M059J (cell line): Measurements from ENCODE around the gene TPK1. TPM values are rescaled to one million over a fixed set of nuclear protein-coding genes. Genes with fewer than 3 reads are reported as not detected.

Experiments used
- DNase-seq: peaks from one replicate; pipeline ENCODE4 v3.0.0-alpha.2; 2012; ENCODE audit warnings: low read depth
- total RNA-seq: library from RNA; depleted of rRNA; stranded (reverse); fragments of >200 nt; shearing (Covaris generic); gene quantifications from 2 replicates; pipeline ENCODE4 v1.2.3, GENCODE V29; 2014; rRNA removed

TPK1 gene
- 0.27 and 1.7 TPM in 2 replicates for total RNA-seq

DNA sequence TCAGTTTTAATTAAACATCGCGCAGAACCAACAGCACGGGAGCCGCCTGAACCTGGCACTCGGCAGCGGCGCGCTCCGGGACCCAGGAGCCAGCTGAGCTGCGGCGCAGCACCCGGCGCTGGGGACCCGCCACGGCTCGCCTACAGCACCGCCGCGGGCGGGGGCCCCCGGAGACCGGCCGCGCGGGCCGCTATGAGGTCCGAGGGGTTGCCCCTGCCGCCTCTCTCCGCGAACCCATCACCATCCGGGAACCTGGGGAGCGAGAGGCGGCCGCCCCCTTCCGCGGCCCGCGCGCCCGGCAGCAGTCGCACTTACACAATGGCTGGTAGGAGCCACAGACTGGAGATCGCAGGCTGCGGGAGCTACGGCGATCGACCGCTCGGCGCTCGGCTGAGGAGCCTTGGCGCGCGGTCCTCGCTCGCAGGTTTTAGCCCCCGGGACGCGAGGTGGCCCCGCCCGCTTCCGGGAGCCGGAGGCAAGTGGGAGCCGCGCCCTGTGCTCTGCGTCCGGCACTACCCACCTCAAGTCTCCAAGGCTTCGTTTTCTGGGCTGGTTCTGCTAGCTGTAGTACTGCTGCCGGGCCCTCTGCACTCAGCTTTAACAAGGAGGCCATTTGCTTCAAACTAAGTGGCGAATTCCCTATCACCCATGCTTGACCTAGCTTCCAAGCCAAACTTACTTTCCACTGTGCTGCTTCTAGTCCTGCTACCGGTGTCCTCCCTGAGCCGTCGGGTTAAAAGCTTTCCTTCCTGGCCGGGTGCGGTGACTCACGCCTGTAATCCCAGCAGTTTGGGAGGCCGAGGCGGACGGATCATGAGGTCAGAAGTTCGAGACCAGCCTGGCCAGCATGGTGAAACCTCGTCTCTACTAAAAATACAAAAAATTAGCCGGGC lies at the start of gene TPK1:
Gene TPK1, minus strand, starts transcription at position 402 of the 893 bp plus-strand sequence. CDS start 451 bp downstream, outside the sequence.
- peak; percentile 81 for DNase-seq

DNA sequence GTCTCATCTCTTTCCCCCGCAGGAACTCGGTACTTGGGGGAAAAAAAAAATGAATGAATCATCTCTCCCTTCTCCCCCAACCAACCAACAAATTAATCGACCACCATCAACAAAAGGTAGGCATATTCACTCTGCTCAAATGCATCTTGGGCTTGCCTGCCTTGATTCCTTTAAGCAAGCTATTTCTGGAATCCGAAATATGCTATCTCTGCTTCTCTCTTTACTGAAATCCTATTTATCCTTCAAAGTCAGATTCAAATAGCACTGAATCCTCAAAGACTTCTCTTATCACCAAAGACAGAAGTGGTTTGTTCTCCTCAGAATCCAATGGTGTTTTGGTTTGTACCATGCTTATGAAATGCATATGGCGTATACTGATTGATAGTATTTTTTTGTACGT lies 49.6 kb upstream of the TPK1 start:
- no peak for DNase-seq

DNA sequence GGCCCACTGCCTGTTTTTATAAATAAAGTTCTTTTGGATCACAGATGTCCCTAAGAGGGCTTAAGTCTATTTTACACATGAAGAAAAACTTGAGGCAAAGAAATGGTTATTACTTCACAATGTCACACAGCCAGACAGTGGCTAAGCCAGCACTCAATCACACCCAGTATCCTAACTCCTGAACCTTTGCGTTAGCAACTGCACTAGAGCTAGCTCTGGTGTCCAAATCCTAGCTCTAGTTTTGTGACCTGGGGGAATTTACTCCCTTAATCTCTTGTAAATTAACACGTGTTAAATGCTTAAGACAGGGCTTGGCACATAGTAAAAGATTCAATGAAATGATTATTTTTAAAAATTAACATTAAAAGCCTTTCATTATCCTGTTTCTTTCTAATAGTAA lies 49.0 kb upstream of the TPK1 start:
- no peak for DNase-seq

DNA sequence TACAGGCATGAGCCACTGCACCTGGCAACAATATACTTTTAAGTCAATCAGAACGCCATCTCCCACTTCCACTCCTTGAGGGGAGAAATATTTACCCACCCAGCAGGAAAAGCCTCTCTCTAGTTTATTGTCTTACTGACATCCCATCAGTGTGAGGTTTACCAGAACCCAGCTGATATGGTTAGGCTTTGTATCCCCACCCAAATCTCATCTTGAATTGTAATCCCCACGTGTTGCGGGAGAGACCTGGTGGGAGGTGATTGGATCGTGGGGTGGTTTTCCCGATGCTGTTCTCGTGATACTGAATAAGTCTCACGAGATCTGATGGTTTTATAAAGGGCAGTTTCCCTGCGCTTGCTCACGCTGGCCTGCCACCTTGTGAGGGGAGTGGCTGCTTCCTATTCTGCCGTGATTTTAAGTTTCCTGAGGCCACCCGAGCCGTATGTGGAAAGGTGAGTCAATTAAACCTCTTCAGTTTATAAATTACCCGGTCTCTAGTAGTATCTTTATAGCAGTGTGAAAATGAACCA lies 37.5 kb upstream of the TPK1 start:
- DNase-seq = peak; percentile 4

DNA sequence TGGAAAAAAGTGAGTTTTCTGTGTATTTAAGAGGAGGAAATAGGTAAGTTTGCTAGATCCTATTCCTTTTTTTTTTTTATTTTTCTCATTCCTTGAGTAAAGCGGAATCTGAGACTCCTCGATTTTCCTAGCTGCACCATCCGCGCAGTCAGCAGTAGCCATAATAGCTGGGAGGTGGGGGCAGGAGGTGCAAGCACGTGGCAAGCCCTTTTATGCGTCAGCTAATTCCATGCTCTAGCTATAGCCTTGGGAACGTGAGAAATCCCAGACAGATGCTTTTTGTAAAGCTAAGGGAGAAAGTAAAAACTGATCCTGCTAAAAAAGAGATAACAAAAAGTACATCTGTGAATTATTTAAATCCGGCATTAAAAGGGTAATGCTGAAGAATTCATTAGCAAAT lies 33.2 kb upstream of the TPK1 start:
- no peak for DNase-seq

GRCh38 chr7:144866189-144866588 lies 30.3 kb upstream of the TPK1 start:
- DNase-seq = no peak

DNA sequence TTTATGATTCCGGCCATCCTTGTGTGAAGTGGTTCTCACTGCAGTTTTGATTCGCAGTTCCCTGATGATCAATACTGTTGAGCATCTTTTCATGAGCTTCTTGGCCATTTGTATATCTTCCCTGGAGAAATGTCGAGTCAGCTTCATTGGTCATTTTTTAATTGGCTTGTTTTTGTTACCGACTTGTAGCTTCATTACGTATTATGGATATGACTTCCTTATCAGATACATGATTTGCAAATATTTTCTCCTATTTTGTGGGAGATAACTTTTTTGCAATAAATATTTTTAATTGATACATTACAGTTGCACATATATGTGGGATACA lies 27.4 kb upstream of the TPK1 start:
- DNase-seq = no peak

DNA sequence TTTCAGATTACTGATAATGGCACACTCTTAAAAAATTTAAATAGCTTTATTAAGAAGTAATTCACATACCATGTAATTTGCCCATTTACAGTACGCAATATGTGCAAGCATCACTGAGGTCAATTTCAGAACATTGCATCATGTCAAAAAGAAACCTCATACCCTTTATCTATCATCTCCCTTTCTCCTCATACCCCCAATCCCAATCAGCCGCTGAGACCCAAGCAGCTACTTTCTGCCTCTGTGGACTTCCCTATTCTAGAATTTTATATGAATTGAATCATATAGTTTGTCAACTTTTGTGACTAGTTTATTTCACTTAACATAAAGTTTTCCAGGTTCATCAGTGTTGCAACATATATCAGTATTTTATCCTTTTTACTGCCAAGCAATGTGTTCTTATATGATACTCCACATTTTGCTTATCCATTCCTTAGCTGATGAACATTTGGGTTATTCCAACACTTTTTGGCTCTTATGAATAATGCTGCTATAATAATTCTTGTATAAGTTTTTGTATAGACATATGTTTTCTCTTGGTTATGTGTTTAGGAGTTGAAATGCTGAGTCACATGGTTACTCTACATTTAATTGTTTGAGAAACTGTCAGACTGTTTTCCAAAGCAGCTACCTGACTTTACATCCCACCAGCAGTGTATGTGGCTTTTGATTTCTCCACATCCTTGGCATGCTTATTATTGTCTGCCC lies 26.9 kb upstream of the TPK1 start:
- no peak for DNase-seq

DNA sequence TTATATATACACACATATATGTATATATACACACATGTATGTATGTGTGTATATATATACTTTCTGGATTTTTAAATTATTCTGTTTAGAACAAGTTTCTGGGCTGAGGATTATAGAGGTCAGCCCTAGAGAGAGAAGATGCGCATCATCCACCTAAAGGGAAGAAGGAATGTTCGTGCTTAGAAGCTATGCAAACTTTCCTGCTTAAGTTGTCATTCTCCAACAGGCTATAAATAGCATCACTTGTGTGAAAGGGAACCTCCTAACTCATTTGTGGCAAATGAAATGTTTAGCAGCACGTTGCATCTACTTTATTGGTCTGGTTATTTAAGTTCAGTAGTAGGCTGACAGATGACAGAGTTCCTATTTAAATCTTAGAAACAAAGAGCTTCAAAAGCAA lies 23.9 kb upstream of the TPK1 start:
- no peak for DNase-seq

- no peak for DNase-seq
These were observed 21.6 kb upstream of the TPK1 start for GRCh38 chr7:144857463-144857862.

- DNase-seq = peak; percentile 35
These were observed 19.1 kb upstream of the TPK1 start for GRCh38 chr7:144854839-144855424.

GRCh38 chr7:144853542-144853941 lies 17.7 kb upstream of the TPK1 start:
- DNase-seq = no peak

DNA sequence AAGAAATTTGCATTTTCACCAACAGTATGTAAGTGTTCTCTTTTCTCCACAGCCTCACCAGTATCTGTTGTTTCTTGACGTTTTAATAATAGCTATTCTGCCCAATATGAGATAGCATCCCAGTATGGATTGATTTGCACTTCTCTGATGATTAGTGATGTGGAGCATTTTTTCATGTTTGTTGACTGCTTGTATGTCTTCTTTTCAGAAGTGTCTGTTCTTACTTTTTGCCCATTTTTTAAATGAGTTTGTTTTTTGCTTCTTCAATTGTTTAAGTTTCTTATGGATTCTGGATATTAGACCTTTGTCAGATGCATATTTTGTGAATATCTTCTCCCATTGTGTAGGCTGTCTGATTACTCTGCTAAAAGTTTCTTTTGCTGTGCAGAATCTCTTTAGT lies 12.2 kb upstream of the TPK1 start:
- no peak for DNase-seq

GRCh38 chr7:144842377-144842851 lies 6.6 kb upstream of the TPK1 start:
- peak; percentile 37 for DNase-seq

- DNase-seq = no peak
These were observed 641 bp upstream of the TPK1 start for GRCh38 chr7:144836545-144836842.

DNA sequence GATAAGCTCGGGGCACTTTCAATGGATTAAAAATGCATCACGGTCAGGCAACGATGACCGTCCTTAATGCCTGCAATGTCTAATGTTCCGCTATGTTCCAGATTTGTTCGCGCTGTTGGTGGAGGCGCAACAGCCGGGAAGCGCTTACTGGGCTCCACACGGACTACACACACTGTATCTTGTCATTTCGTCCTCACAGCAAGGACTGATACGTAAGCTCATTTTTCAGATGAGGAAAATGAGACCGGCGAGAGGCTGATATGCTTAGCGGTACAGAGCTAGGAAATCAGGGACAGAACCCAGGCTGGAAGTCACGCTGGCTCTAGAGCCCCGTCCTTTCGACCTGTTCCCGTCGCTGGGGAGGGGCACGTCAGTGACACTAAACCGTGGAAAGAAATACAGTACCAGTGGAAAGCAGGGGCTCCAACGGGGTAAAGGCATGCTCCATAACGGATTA lies 670 bp downstream of the TPK1 start:
- DNase-seq = peak; percentile 34

DNA sequence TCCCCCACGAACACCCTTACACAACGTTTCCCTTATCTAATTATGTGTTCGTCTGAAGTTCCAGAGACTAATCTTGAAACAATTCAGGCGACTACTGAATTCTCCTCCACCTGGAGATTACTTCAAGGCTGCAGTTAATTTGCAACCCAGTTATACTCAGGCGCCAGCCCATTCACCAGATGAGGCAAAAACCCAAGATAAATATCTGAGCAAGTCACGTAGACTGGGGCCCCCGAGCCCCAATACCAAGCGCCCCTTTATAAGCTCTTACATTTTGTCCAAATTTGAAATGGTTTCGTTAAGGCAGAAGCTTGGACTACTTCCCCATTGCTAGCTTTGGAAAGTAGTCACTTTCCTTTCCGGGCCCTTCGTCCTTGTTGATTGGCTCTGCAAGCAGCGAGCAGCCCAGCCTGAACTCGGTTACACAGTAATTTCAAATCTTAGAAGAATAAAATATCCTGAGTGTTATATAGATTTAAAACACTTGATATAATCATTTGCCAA lies 1.2 kb downstream of the TPK1 start:
- DNase-seq = peak; percentile 33

GRCh38 chr7:144830811-144831210 lies 5.0 kb downstream of the TPK1 start:
- DNase-seq = peak; percentile 35

- no peak for DNase-seq
These were observed 5.6 kb downstream of the TPK1 start for GRCh38 chr7:144830024-144830785.

GRCh38 chr7:144827621-144828020 lies 8.2 kb downstream of the TPK1 start:
- peak; percentile 52 for DNase-seq

GRCh38 chr7:144826208-144826607 lies 9.6 kb downstream of the TPK1 start:
- no peak for DNase-seq
